Measurements from ENCODE around the gene ZNF799.

DNA sequence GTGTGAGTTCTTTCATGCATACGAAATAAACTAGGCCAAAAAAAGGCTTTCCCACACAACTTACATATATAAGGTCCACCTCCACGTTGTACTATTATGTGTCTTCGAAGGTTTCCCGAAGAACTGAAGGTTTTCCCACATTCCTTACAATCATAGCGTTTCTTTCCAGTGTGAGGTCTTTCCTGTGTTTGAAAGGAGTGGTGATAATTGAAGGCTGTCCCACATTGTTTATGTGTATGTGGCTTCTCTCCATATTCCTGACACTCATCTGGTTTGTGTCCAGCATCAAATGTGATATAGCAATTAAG lies 50.2 kb downstream of the ZNF799 start:
- no peak for TF ChIP-seq POLR2A (IDR thresholded peaks at IDR 0.05)
- TF ChIP-seq, protein P1, sequence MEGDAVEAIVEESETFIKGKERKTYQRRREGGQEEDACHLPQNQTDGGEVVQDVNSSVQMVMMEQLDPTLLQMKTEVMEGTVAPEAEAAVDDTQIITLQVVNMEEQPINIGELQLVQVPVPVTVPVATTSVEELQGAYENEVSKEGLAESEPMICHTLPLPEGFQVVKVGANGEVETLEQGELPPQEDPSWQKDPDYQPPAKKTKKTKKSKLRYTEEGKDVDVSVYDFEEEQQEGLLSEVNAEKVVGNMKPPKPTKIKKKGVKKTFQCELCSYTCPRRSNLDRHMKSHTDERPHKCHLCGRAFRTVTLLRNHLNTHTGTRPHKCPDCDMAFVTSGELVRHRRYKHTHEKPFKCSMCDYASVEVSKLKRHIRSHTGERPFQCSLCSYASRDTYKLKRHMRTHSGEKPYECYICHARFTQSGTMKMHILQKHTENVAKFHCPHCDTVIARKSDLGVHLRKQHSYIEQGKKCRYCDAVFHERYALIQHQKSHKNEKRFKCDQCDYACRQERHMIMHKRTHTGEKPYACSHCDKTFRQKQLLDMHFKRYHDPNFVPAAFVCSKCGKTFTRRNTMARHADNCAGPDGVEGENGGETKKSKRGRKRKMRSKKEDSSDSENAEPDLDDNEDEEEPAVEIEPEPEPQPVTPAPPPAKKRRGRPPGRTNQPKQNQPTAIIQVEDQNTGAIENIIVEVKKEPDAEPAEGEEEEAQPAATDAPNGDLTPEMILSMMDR (IDR thresholded peaks at IDR 0.05) = no peak
